Fibroblast of the aortic adventitia (primary cell): Measurements from ENCODE around the gene ROPN1. TPM values are rescaled to one million over a fixed set of nuclear protein-coding genes. Genes with fewer than 3 reads are reported as not detected.
"Not testable (repeated sequence)": the region's sequence is repeated elsewhere in the genome, so short reads cannot be mapped to it uniquely, and the experiment has no call there.

ENCODE experiments used
- DNase-seq: peaks from one replicate; pipeline ENCODE4 v3.0.0-alpha.2; 2010; ENCODE audit warnings: low read depth
- H3K4me3 ChIP-seq: 2 replicates; pipeline ENCODE4 v1.5.1; 2011; ENCODE audit warnings: low read depth, mild to moderate bottlenecking, control low read depth, low read length, moderate library complexity
- total RNA-seq: library from RNA; depleted of rRNA; stranded (reverse); fragments of >200 nt; gene quantifications from 2 replicates; pipeline ENCODE4 v1.2.3, GENCODE V29; 2012; ENCODE audit warnings: low replicate concordance
- TF ChIP-seq, protein P1 (sequence below): IDR thresholded peaks from 2 replicates; pipeline ENCODE4 v1.5.1; 2011; ENCODE audit warnings: mild to moderate bottlenecking, low read length, control low read depth, inconsistent platforms; ENCODE audit not compliant: insufficient read depth

ROPN1 gene
- not detected in 2 replicates for total RNA-seq

DNA sequence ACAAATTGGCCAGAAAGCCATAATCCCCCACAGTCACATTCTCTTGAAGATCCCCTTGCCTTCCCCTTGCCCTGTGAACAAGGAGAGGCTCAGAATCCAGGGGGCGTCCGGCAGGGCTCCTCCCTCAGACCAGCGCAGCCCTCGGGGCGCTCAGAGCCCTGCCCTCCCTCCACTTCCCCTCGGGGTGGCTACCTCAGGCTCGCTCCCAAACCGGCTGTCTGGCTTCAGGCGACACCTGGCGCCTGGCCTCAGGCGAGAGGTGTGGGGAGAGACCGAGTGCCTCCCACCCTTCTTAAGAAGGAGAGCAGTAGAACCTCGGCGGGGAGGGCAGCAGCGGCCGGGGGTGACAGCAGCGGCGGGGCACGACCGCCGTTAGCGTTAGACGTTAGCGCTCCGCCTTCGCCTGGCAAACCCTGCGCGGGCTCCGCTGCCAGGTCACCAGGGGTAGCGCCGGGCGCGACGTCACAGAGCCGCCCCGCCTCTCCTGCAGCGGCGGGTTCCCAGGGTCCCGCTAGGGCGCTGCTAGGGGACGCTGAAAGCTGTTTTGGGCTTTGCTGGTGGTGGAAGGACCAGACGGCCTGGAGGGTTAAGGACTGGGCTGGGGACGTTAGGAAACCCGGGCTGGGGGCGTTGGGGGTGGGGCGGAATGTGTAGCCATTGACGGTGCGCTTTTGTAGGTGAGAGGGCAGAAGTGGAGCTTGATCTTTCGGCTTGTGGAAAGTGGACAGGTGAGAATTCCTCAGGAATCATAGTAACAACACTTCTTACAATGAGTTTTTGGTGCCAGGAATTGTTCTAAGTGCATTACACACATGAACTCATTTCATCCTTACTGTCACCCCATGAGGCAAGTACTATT lies at the start of gene ROPN1:
TSS of gene ROPN1 (minus strand) at position 395 of the 859 bp plus-strand sequence. CDS start 11,643 bp downstream, outside the sequence.
- not testable (repeated sequence) for DNase-seq, H3K4me3 ChIP-seq

DNA sequence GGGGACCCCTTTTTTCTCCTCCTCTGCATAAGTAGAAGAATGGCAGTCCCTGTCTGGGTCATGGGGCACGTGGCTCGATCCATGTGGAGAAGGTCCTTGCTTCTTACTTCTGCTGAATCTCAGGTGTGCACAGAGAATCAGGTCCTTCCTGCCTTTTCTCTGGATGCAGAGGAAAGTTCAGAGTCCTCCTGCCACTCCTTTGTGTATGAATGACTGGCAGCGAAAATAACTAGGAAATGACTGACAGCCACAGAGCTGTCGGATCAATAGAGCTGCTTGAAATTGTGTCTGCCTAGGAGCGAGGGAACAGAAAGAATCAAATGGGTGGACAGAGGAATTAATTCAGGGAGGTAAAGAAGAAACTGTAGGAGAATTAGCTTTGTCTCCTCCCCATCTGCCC lies 49.6 kb upstream of the ROPN1 start:
- DNase-seq: no peak
- TF ChIP-seq, protein P1, sequence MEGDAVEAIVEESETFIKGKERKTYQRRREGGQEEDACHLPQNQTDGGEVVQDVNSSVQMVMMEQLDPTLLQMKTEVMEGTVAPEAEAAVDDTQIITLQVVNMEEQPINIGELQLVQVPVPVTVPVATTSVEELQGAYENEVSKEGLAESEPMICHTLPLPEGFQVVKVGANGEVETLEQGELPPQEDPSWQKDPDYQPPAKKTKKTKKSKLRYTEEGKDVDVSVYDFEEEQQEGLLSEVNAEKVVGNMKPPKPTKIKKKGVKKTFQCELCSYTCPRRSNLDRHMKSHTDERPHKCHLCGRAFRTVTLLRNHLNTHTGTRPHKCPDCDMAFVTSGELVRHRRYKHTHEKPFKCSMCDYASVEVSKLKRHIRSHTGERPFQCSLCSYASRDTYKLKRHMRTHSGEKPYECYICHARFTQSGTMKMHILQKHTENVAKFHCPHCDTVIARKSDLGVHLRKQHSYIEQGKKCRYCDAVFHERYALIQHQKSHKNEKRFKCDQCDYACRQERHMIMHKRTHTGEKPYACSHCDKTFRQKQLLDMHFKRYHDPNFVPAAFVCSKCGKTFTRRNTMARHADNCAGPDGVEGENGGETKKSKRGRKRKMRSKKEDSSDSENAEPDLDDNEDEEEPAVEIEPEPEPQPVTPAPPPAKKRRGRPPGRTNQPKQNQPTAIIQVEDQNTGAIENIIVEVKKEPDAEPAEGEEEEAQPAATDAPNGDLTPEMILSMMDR: no peak
- H3K4me3 ChIP-seq: no peak overlapping the region

DNA sequence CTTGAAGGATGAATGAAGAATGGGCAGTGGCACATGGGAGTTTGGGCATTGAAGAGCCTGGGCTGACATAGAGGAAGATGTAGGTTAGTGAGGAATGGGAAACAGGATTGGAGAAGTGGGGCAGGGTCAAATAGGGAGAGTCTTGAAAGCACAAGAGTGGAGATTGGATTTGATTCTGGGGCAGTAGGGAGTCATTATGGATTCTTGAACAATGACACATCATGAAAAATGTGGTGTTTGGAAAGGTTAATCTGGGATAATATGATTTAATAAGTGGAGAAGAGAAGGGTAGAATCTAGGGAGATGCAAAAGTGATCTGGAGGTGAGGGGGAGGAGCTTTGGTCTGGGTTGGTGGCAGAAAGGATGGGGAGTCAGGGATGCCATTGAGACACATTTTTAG lies 45.4 kb upstream of the ROPN1 start:
- DNase-seq: no peak
- TF ChIP-seq, protein P1: no peak
- no peak overlapping the region for H3K4me3 ChIP-seq

DNA sequence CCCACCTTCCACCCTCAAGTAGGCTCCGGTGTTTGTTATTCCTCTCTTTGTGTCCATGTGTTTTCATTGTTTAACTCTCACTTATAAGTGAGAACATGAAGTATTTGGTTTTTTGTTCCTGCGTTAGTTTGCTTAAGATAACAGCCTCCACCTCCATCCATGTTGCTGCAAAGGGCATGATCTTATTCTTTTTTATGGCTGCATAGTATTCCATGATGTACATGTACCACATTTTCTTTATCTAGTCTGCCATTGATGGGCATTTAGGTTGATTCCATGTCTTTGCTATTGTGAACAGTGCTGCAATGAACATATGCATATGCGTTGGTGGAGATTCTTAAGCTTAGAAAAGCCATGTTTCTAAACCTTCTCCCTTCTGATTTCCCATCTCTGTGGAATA lies 44.3 kb upstream of the ROPN1 start:
- DNase-seq, H3K4me3 ChIP-seq: not testable (repeated sequence)

DNA sequence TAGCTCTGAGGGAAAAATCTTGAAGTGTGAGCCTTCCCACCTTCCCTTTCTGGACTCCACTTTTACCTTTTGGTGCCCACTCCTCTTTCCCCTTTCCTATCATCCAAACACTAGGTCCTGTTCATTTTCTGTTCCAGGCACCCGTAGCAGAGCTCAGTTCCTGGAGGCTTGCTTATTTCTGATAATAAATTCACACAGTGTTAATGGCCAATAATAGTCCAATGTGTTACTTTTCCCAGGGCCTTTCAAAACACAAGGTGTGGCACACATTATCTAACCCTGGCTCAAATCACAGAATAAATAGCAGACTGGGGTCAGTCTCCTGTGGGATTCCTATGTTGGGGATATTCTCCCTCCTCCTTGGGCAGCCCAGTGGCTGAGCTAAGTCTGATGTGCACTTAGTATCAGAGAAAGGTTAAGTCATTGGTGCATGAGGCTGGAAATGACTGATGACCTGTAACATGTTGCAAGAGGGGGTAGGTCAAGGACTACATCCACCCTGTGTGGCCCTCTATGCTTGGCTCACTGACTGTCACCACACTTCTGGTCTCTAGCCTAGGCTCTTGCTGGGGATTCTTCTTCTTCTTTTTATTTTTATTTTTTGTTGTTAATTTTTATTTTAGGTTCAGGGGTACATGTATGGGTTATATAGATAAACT lies 43.7 kb upstream of the ROPN1 start:
- H3K4me3 ChIP-seq: no peak overlapping the region
- no peak for DNase-seq
- TF ChIP-seq, protein P1: no peak

DNA sequence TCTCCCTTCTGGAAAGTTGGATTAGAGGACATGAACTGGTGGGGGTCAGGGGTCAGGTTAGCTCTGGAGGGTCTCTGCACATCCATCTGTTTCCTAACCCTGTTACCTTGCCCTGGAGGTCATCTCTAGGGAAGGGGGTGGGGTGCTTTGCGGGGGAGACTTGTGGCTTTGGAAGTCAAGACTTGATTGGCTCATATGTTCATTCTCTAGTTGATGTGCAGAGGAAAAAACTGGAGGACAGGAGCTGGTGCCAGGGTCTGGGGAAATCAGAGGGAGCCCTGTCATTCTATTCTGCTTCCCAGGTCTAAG lies 42.9 kb upstream of the ROPN1 start:
- TF ChIP-seq, protein P1: no peak
- no peak for DNase-seq
- no peak overlapping the region for H3K4me3 ChIP-seq

DNA sequence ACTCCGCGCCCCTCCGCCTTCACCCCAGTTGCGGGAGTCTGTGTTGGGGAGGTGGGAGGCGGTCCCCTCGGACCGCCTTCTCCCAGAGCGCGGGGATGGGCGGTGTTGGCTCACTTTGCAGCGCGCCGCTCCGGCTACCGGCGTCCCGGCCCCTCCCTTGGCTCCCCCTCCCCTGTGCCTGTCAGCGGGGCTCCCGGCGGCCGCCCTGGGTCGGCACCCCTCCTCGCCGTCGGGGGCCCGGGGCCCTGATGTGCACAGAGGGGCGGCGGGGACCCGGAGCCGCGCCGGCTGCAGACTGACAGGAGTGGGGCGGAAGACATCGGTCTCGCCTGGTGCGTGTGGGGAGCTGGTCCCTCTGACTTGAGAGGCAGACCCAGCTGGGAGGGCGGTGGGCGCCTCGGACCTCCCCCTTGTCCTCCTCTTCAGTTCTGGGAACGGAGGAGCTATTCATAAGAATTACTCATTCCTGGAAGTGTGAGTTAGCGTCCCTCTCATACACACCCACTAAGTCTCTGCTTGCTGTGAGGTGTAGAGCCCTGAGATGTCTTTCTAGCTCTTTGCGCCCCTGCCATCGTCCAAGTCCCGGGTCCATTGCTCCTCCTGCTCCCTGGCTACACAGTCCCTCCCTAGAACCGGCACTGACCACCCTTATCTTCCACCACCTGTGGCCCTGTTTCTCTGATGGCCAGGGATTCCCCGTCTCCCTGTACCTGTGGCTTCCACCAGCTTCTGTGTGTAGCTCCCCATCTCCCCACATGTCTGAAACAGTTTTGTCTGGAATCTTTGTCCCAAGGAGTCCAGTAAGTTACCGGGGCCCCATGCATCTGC lies 42.3 kb upstream of the ROPN1 start:
- peak overlapping the region; percentile 58 for H3K4me3 ChIP-seq
- peak; percentile 2 for DNase-seq
- TF ChIP-seq, protein P1: no peak
